ENCODE results near the gene SLC25A46.

SLC25A46 gene

GRCh38 chr5:110790673-110791072 lies 51.9 kb downstream of the SLC25A46 start:
- Mint-ChIP-seq H3K4me1 (no peaks in the 10 kb centered on the region), H3K4me3 (no peak overlapping the region), H3K27ac (no peak overlapping the region), H3K36me3 (no peaks in the 10 kb centered on the region), H3K9me3 (no peaks in the 10 kb centered on the region)
- DNase-seq (ENCODE audit: low spot score in 2 of 2) (no peak), ATAC-seq (no peak)

- Mint-ChIP-seq H3K36me3 (no peaks in the 10 kb centered on the region), H3K4me1 (no peaks in the 10 kb centered on the region), H3K27ac (no peak overlapping the region)
Observed at GRCh38 chr5:110802998-110803397, 64.2 kb downstream of the SLC25A46 start.

GRCh38 chr5:110803467-110804326 lies 64.9 kb downstream of the SLC25A46 start:
- no peak for ATAC-seq
- Mint-ChIP-seq H3K9me3 (peaks cover 14% of the 10 kb centered on the region), H3K36me3 (no peaks in the 10 kb centered on the region), H3K4me3 (no peak overlapping the region), H3K27ac (no peak overlapping the region), H3K4me1 (no peaks in the 10 kb centered on the region)
- no peak for DNase-seq (ENCODE audit: low spot score in 2 of 2)

More at GRCh38 chr5:110802998-110803397, 64.2 kb downstream of the SLC25A46 start:
- Mint-ChIP-seq H3K9me3 (peaks cover 14% of the 10 kb centered on the region), H3K4me3 (no peak overlapping the region)
- ATAC-seq (no peak), DNase-seq (ENCODE audit: low spot score in 2 of 2) (no peak)

GRCh38 chr5:110807169-110807568 lies 68.4 kb downstream of the SLC25A46 start:
- no peak overlapping the region for H3K4me3 Mint-ChIP-seq
- H3K27ac Mint-ChIP-seq, result no peak overlapping the region
- H3K9me3 Mint-ChIP-seq, result peaks cover 5% of the 10 kb centered on the region

GRCh38 chr5:110809006-110809405 lies 70.2 kb downstream of the SLC25A46 start:
- ATAC-seq (no peak), DNase-seq (ENCODE audit: low spot score in 2 of 2) (no peak)
- no peak overlapping the region for H3K27ac Mint-ChIP-seq
- H3K4me3 Mint-ChIP-seq, result no peak overlapping the region
- no peaks in the 10 kb centered on the region for H3K36me3 Mint-ChIP-seq
- H3K9me3 Mint-ChIP-seq, result peaks cover 6% of the 10 kb centered on the region
- H3K4me1 Mint-ChIP-seq, result no peaks in the 10 kb centered on the region

More at GRCh38 chr5:110807169-110807568, 68.4 kb downstream of the SLC25A46 start:
- Mint-ChIP-seq H3K4me1 (no peaks in the 10 kb centered on the region), H3K36me3 (no peaks in the 10 kb centered on the region)
- no peak for DNase-seq (ENCODE audit: low spot score in 2 of 2)
- no peak for ATAC-seq
